Effector CD8-positive, alpha-beta T cell (primary cell): ENCODE data around the gene BAZ2B.

Source experiments
- DNase-seq: peaks from one replicate; lab custom pipeline; 2025; lab: John Stamatoyannopoulos, UW

The BAZ2B gene

GRCh38 chr2:159317392-159318088 lies 298.8 kb downstream of the BAZ2B start:
- DNase-seq, result no peak

- DNase-seq, result no peak
Observed at GRCh38 chr2:159307942-159308341, 308.4 kb downstream of the BAZ2B start.

GRCh38 chr2:159300586-159300985 lies 315.8 kb downstream of the BAZ2B start:
- no peak for DNase-seq

GRCh38 chr2:159298967-159299366 lies 317.4 kb downstream of the BAZ2B start:
- no peak for DNase-seq

GRCh38 chr2:159297042-159297707 lies 319.2 kb downstream of the BAZ2B start:
- DNase-seq, result no peak

- no peak for DNase-seq
Observed at GRCh38 chr2:159292157-159292556, 324.2 kb downstream of the BAZ2B start.

GRCh38 chr2:159290289-159290907 lies 325.9 kb downstream of the BAZ2B start:
- no peak for DNase-seq

GRCh38 chr2:159287733-159288132 lies 328.6 kb downstream of the BAZ2B start:
- no peak for DNase-seq

GRCh38 chr2:159286709-159287441 lies 329.5 kb downstream of the BAZ2B start:
- peak; percentile 98 for DNase-seq

- DNase-seq, result no peak
Observed at GRCh38 chr2:159285929-159286708, 330.2 kb downstream of the BAZ2B start, which contains the start of gene WDSUB1. TSS of gene WDSUB1 (minus strand) at chr2:159286703. CDS start at chr2:159283069, 3,634 bp downstream.

- no peak for DNase-seq
Observed at GRCh38 chr2:159285433-159285832, 330.9 kb downstream of the BAZ2B start.

- no peak for DNase-seq
Observed at GRCh38 chr2:159283529-159283928, 332.8 kb downstream of the BAZ2B start.

GRCh38 chr2:159281002-159281401 lies 335.3 kb downstream of the BAZ2B start:
- DNase-seq, result no peak

GRCh38 chr2:159279700-159280099 lies 336.6 kb downstream of the BAZ2B start:
- no peak for DNase-seq

GRCh38 chr2:159275111-159275510 lies 341.2 kb downstream of the BAZ2B start:
- no peak for DNase-seq

GRCh38 chr2:159272156-159272555 lies 344.2 kb downstream of the BAZ2B start:
- DNase-seq, result no peak

- no peak for DNase-seq
Observed at GRCh38 chr2:159270744-159271379, 345.5 kb downstream of the BAZ2B start.
